Measurements from ENCODE around the gene KLHDC3.
A peak's percentile ranks its signal among the peaks of the same experiment; 100 is the strongest.
"Not testable (repeated sequence)": the region's sequence is repeated elsewhere in the genome, so short reads cannot be mapped to it uniquely, and the experiment has no call there.

The KLHDC3 gene

DNA sequence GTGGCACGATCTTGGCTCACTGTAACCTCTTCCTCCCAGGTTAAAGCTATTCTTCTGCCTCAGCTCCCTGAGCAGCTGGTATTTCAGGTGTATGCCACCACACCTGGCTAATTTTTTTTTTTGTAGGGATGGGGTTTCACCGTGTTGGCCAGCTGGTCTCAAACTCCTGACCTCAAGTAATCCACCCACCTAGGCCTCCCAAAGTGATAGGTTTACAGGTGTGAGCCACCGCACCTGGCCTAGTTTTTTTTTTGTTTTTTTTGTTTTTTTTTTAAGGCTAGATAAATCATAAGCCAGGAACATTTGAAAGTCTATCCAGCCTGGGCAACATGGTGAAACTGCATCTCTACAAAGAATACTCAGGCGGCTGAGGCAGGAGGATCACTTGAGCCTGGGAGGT lies 18.3 kb downstream of the KLHDC3 start:
- DNase-seq, result no peak

DNA sequence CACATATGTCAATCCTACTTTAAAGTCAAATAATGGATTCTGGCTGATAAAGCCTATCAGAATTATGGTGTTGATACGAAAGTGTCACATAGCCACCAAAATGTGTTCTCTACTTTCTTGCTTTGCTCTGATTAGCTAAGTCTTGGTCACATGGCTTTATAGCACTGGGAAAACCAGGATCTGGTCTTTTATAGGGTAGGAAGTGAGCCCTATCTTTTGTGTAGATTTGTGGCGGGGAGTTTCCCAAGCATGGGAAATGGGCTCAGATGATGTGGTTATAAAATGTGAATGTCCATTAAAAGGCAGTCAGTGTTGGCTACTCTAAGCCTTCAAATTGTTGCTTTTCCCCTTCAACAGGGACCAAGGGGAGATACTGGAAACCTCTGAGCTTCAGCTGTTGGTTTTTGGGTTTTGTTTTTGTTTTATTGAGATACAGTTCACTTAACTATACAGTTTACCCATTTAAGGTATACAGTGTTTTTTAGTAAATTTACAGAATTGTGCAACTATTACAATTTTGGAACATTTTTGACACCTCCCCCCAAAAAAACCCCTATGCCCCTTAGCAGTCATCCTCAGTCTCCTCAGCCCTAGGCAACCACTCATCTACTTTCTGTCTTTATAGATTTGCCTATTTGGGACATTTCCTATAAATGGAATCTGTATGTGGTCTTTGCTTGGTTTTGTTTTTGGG lies 19.6 kb downstream of the KLHDC3 start:
- no peak for DNase-seq

DNA sequence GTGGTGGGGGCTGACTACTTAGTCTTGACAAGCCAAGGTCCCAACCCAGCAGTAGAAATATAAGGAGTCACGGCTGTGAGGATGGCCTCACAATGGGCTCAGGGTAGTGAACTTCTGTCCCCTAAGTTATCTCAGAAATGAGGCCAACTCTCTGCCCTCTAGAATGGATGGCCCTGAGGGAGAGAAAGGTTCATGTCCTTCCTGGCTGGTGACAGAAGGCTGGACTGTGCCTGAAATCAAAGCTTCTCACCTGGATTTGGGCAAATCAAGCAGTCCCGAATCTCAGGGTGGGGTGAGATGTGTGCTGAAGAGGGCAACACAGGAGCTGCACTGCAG lies 20.1 kb downstream of the KLHDC3 start:
- DNase-seq, result no peak

DNA sequence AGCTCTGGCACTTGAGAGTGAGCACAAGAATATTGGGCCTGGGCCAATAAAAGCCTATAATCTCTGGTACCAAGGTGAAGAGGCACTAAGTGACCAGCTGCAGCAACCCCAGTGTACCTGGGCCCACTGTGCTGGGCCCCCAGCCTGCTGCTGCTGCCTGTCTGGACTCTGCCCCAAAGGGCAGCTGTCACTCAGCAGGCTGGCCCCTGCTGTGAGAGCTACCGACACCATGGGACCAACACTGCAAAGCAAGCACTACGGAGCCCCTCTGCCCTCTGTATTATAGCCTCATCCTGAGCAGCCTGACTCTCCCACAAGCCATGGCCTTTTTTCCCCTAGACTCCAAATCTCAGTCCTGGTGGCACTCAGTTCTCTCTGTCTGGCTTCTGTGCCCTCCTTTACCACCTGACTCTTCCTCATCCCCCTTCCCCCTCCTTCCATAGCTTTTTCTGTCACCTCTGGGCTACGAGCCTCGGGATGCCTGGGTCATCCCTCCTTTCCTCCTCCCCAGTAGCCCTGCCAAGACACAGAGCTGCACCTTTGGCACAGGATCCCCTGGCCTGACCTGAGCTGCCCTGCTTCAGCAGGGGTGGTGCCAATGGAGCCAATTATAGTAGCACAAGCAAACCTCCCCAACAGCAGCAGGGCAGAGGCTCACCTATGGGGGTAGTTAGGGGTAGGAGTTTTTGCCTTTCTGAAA lies 21.6 kb downstream of the KLHDC3 start:
- no peak for DNase-seq

DNA sequence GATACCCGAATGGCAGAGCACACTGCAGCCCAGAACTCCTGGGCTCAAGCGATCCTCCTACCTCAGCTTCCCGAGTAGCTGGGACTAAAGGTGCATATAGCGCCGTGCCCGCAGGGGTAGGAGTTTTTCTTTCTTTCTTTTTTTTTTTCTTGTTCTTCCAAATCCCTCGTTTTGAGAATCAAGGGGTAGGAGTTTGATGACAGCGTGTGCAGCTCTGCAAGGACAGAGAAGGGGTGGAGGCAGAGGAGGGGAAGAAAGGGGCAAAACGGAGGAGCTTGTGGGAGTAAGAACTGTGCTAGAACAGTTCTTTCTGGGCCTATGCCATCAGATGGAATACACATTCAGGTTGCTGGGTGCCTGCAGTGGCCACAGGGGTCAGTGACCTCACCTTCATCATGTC lies 22.7 kb downstream of the KLHDC3 start:
- DNase-seq, result no peak

DNA sequence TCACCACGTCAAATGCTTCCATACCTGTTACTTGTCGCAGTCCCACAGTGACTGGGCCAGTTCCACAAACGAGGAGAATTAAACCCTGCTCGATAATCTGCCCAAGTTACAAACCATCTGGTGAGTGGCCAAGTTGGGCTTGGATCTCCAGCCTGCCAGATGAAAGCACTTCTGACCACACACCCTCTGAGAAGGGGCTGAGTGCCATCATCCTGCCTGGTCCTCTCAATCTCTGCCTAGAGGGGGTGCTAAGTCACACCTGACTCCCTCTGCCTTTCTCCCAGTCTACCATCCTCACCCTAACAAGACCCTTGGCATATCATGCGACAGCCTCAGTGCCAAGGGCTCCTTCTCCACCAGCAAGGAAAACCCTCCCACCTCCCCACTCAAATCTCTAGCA lies 23.1 kb downstream of the KLHDC3 start:
- no peak for DNase-seq

DNA sequence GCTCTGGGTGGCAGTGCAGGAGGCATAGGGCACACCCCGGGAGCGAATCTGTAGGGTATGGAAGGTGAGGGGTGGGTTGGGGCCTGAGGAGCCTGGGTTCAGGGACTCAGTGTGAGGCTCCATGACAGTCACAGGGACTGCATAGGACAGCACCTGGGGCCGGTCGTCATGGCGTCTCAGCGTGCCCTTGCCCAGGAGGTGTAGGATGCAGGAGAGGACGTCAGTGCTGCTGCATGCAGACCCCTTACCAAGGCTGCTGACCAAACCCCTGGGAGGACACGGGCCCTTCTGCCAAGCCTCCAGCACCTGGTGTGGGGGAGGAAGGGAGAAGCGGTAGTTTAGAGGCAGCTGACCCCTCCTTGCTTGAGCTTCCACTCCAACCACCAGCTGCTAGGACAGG lies 23.7 kb downstream of the KLHDC3 start:
- DNase-seq, result no peak

DNA sequence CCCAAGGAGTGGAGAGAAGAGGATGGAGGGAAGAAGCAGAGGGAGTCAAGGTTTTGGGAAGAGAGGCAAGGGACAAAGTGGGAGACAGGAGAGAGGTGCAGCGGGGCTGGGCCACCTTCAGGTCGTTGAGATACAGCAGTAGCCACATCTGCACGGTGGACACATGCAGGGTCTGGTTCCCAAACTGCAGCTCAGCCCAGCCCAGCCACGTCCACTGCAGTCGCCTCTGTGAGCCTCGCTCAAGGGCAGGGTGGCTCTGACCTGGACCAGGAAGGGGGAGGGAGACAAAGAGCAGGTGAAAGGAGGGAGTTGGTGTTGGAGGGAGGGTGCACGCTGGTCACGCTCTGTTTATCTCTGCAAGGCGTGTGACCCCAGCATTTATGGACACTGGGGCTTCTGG lies 24.7 kb downstream of the KLHDC3 start:
- no peak for DNase-seq

DNA sequence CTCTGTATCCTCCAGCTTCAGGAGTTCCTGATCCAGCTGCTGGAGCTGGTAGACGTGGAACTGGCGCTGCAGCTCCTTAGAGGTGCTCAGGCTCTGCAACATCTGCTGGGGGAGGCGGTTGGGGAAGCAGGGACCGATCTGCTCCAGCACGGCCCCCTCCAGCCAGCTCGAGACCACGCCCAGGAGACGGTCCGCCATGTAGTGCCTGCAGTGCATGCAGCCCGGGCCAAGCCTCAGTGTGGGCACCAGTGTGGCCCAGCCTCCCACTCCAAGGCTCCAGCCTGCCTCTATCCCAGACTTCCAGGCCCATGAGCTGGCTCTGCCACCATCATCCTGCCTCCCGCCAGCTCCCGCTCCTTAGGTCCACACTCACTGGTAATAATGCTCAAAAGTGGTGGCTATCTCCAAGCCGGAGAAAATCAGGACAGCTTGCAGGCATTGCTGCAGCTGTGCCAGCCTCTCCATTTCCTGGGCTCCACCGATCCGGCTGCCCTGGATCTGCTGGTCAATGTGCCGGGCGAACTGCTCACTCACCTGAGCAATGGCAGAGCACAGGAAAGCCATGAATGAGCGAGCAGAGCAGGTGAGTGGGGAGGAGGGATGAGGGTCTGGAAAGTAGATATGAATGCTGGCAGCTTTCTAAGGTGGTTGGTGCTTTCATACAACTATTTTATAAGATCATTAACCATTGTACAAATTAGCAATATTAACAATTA lies 26.7 kb downstream of the KLHDC3 start:
- DNase-seq, result no peak

DNA sequence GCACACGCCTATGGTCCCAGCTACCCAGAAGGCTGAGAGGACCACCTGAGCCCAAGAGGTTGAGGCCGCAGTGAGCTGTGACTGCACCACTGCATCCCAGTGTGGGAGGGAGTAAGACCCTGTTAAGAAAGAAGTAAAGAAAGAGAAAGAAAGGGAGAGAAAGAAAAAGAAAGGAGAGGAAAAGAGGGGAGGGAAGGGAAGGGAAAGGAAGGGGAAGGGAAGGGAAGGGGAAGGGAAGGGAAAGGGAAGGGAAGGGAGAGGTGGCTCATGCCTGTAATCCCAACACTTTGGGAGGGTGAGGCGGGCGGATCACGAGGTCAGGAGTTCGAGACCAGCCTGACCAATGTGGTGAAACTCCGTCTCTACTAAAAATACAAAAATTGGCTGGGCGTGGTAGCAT lies 27.4 kb downstream of the KLHDC3 start:
- DNase-seq, result not testable (repeated sequence)

DNA sequence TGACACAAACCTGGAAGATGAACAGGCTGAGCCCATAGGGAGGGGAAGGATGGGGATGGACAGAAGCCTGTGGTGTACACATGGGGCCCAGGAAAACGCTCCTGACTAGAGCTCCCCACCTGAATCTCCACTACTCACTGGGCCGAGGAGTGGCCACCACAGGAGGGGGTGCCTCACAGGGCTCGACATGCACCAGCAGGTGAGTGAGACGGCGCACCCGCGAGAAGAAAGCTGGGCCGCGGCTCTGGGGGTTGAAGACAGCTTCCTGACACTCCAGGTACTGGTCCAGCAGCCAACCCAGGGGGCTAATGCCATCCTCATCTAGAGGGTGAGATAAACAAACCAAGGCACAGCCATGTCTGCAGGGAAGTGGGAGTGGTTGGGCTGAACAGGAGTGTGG lies 29.3 kb downstream of the KLHDC3 start:
- no peak for DNase-seq

DNA sequence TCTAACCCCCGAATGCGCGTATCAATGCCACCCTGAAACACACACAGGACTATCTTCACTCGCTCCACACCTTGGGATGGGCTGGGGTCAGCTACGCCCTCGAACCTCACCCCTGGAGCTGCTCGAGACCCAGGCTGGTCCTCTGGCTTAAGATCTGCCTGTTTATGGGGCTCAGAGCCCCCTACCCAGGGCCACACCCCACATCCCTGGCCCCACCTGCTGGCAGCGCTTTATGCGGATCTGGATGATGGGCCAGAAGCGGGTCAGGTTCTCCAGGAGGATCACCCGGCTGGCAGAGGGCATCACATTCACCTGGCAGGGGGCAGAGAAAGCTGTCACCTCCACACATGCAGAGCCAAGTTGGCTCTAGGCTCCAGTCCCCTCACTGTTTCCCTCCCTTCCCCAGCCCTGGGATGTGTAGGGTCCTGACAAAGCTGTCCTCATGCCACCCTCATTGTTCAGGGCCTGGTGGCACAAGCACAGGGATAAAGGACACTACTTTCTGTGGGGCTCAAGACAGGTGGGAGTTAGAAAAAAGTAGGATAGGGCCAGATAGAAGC lies 31.4 kb downstream of the KLHDC3 start:
- DNase-seq, result no peak

DNA sequence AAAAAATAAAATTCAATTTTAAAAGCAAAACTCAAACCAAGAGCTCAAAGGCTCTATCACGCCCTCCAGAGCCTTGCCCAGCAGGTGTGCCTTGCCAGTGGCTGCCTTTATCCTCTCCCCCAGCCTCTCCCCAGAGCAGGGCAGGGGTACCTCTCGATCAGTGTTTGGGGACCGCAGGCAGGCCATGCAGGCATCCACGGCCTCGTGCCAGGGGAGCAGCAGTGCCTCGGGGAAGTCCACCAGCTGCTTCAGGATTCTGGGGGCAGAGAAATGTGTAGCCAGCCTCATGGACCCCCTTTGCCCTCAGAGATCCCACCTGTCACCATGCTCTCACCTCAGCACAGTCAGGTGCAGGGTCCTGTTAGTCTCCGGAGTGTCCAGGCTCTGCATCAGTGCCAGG lies 33.9 kb downstream of the KLHDC3 start:
- no peak for DNase-seq

DNA sequence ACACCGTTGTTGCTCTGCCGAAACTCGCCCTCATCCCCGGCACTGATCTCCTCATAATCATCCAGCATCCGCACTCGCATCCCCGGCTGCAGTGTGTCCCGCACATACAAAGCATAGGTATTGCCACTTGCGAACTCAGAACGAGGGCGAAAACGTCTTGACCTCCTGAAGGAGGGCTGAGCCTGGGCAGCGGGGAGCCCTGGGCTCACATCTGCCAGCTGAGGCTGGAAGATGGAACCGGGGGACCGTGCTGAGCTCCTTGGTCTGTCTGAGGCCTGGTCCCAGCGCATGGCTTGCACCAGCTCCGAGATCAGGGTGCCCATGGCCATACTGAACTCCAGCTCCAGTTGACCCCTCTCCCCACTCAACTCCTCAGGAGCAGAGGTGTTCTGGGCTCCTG lies 36.9 kb downstream of the KLHDC3 start:
- DNase-seq, result no peak

DNA sequence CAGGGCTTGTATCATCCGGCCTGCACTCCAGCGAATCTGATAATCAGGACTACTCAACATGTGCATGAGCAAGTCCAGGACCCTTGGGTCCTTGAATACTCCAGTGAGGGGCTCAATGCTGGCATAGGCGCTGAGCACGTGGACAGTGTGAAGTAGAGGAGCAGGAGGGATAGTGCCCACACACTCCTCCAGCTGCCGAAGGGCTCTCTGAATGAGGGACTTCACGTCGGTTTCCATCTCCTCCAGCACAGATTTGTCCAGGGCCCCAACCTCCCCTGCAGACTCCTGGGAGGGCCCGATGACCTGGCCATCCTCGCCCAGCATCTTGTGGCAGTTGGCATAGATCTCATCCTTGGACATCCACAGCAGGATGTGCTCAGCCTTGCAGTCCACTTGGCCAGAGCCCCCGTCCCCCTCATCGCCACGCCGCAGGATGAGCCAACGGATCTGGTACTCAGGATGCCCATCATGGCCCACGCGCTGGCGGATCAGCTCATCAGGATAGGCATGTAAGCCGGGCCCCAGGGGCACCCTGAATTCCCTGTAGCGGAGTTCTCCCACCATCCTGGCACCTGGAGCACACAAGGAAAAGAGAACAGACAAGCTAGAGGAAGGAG lies 38.3 kb downstream of the KLHDC3 start:
- DNase-seq, result no peak

DNA sequence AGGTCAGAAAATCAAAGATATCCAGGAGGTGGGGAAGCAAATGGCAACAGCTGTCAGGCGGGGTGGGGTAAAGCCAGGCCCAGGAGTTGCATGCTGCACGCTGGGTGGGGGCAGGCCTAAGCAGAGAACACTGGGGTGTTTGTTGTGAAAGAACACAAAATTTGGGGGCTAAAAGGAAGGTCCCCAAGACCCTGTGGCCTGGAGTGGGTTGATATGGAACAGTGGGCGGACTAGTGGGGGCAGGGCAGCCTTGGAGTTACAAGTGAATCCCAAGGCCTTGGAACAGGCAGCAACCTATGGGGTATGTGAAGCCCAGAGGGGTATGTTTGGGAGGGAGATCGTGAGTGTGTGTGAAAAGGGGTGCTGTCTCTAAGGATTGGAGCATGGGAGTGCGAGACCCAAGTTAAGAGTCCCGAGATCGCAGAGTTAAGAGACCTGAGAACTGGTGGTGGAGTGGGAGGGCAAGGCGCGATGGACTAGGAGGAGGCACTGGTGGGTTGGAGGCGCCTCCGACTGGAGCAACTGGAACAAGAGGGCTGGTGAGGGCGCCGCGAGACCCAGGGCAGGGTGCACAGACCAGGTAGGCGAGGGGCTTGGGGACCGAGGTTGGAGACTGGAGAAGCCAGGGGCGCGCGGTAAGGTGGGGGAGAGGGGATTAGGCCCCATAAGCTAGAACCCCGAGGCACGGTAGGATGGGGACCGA lies 38.9 kb downstream of the KLHDC3 start:
- DNase-seq, result peak; percentile 5 to 10

DNA sequence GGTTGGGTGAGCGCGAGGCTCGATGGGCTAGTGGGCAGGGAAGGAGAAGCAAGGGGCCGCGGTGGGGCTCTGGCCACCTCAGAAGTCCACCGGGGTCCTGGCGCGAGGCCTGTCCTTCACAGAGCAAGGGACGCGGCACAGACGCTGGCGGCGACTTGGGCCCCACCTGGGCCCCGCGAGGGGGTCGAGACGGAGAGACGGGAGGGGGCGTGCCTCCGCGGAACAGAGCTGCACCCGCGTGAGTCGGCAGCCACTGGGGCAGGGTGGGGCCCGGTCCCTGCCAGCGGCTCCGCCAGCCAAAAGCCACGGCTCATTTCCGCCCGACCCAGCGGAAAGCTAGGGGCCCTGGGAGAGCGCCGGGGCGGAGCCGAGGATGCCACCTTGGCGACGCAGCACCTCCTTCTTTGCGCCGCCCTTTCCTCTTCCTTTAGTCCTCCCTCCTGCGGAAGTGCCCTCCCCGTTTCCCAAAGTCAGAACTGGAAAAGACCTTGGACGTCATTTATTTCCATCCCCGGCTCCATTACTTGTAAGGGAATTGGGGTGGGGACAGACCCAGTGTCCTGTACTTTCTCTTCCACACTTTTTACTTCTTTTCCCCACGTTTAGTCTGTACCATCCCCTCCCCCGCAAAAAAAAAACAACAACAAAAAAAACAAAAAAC lies 39.6 kb downstream of the KLHDC3 start, which contains the start of gene CUL7:
Gene CUL7, minus strand, starts transcription at position 307 of the 661 bp plus-strand sequence. CDS start 1,063 bp downstream, outside the sequence.
- DNase-seq, result peak; percentile 83 to 84

DNA sequence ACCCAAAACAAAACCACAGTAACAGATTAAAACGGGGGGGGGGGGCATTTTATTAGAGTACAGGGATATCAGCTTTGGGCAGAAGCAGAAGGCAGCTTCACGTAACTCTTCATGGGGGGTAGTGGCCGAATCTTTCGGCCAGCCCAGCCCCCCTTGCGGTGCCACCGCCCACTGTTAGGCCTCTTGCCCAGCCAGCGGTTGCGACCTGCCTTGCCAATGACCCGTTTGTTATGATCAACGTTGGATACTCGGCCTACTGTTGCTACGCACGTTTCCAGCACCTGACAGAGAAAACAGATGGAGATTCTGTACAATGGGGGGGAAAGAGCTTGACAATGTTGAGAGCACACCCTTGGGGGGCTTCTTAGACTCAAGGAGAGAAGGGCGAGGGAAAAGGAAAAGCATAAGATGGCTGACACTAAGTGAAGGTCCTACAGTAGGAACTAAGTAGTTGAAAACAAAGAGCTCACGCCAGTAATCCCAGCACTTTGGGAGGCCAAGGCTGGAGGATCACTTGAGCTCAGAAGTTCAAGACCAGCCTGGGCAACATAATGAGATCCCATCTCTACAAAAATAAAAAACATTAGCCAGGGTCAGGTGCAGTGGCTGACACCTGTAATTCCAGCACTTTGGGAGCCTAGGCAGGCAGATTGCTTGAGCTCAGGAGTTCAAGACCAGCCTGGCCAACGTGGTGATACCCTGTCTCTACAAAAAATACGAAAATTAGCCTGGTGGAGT lies 40.3 kb downstream of the KLHDC3 start:
- no peak for DNase-seq

DNA sequence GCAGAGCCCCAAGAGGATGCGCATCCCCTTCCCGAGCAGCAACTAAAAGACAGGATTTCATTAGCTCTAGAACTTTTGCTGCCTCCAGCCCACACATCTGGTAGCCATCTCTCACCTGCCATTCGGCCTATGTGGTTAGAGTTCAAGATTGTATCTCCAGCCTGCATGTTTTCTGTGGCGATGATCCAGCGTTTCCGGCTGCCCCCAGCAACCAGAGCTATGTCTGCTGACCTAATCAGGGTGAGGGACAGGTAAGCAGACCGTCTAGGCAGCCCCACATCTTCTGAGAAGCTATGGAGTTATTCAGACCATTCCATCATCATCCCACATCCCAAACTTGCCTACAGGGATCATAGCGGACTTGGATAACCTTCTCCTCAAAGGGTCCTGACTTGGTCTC lies 41.9 kb downstream of the KLHDC3 start:
- no peak for DNase-seq

DNA sequence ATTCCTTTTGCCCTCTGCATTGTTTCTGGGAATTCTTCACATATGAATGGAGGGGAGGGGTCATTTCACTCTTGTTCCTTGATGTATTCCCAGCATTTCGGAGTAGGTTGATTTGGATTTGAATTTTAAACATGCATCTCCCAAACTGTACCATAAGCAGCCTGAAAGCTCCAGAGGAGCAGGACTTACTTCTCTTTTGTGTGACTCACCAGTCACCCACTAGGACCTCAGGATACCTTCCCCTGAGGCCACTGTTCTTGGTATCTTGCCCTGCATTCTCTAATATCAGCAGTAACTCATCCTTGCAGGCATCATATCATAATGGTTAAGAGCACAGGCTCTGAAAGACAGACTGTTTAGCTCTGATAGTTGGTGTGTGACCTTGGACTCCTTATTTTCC lies 44.5 kb downstream of the KLHDC3 start:
- DNase-seq, result no peak
